Thymus (tissue), 14 donors: ENCODE data around the gene KCNIP1. TPM values are rescaled to one million over a fixed set of nuclear protein-coding genes. Genes with fewer than 3 reads are reported as not detected.

Experiments
- DNase-seq, 9 donors: peaks; one replicate each; pipeline ENCODE4 v3.0.0-alpha.2; 2013; ENCODE audit warnings: low spot score in 9 of 9, low read depth in 6 of 9, missing footprints in 1 of 9
- H3K27ac ChIP-seq, 2 donors: one replicate each; pipeline ENCODE4 v1.5.1; 2013; ENCODE audit warnings: control low read depth in 1 of 2, low read depth in 1 of 2, low read length in 1 of 2, mild to moderate bottlenecking in 1 of 2, moderate library complexity in 1 of 2
- H3K27me3 ChIP-seq, 2 donors: one replicate each; pipeline ENCODE4 v1.5.1; 2013; ENCODE audit warnings: low read length in 1 of 2; ENCODE audit not compliant: control insufficient read depth in 2 of 2, insufficient read depth in 1 of 2
- H3K36me3 ChIP-seq, 2 donors: one replicate each; pipeline ENCODE4 v1.5.1; 2013; ENCODE audit warnings: low read length in 1 of 2, mild to moderate bottlenecking in 1 of 2, moderate library complexity in 1 of 2; ENCODE audit not compliant: control insufficient read depth in 2 of 2, insufficient read depth in 2 of 2
- H3K4me1 ChIP-seq, 2 donors: one replicate each; pipeline ENCODE4 v1.5.1; 2013; ENCODE audit warnings: low read length in 2 of 2; ENCODE audit not compliant: control insufficient read depth in 2 of 2, insufficient read depth in 2 of 2
- H3K4me3 ChIP-seq, 2 donors: one replicate each; pipeline ENCODE4 v1.5.1; 2013; ENCODE audit warnings: low read length in 2 of 2, control low read depth in 1 of 2, mild to moderate bottlenecking in 1 of 2
- H3K9me3 ChIP-seq, 2 donors: one replicate each; pipeline ENCODE4 v1.5.1; 2013; ENCODE audit warnings: low read length in 1 of 2, mild to moderate bottlenecking in 1 of 2; ENCODE audit not compliant: control insufficient read depth in 2 of 2, insufficient read depth in 1 of 2
- WGBS: extraction: QIAGEN DNeasy Blood & Tissue Kit; methylation state at CpG from one replicate; pipeline ENCODE4 v1.1.7; 2013; 5-methylcytosine and 5-hydroxymethylcytosine counted together
- long read RNA-seq, 10 donors: transcript quantifications; one replicate each; lab custom pipeline, GENCODE V29; 2026
- polyA plus RNA-seq: library from polyadenylated mRNA; stranded (reverse); fragments of 200-250 nt; gene quantifications from one replicate; pipeline ENCODE4 v1.2.3, GENCODE V29; 2013
- total RNA-seq: library from RNA; stranded (reverse); fragments of 120-200 nt; gene quantifications from one replicate; pipeline ENCODE4 v1.2.4, GENCODE V29; 2013
- donor health status: healthy.

KCNIP1 gene
- total RNA-seq (0.09 TPM), polyA plus RNA-seq (0.23 TPM)
- long read RNA-seq, donor 1 = 0 reads
- long read RNA-seq, donor 2 = 0 reads
- long read RNA-seq, donor 3 = 0 reads
- long read RNA-seq, donor 4 = 0 reads
- long read RNA-seq, donor 5 = 0 reads
- long read RNA-seq, donor 6 = 0 reads
- long read RNA-seq, donor 7 = 0 reads
- long read RNA-seq, donor 8, partial matches to known transcripts = 0 of 1 reads
- long read RNA-seq, donor 8, other reads (novel, unspliced or antisense) = 0 of 1 reads
- long read RNA-seq, donor 9 = 0 reads
- long read RNA-seq, donor 10 = 0 reads

- 5% methylated on average over 65 of the region's 65 CpGs for whole genome bisulfite sequencing
- Histone ChIP-seq H3K27me3 (peaks cover 16 to 51% of the 10 kb centered on the region in 2 donors), H3K9me3 (peaks cover 0 to 5% of the 10 kb centered on the region in 2 donors), H3K4me3 (peak within 1 kb of the TSS in 1 of 2 donors; percentile 3), H3K27ac (no peak within 1 kb of the TSS), H3K4me1 (no peaks in the 10 kb centered on the region), H3K36me3 (no peaks in the 10 kb centered on the region)
- DNase-seq = no peak
Observed at GRCh38 chr5:170503990-170504596, at the start of gene KCNIP1. Gene KCNIP1 (plus strand): TSS chr5:170504020.

- Histone ChIP-seq H3K36me3 (no peaks in the 10 kb centered on the region), H3K27ac (no peak overlapping the region), H3K4me1 (no peaks in the 10 kb centered on the region), H3K27me3 (peaks cover 0 to 3% of the 10 kb centered on the region in 2 donors), H3K9me3 (no peaks in the 10 kb centered on the region), H3K4me3 (no peak overlapping the region)
- DNase-seq = no peak
- WGBS = 99% methylated on average over 1 of the region's 1 CpG
Observed at GRCh38 chr5:170463426-170463825, 40.4 kb upstream of the KCNIP1 start.

GRCh38 chr5:170464280-170465127 is 39.3 kb upstream of the KCNIP1 start:
- H3K4me3 ChIP-seq = no peak overlapping the region
- H3K4me1 ChIP-seq = no peaks in the 10 kb centered on the region
- 89% methylated on average over 10 of the region's 10 CpGs for WGBS
- no peak overlapping the region for H3K27ac ChIP-seq
- no peaks in the 10 kb centered on the region for H3K36me3 ChIP-seq
- peaks cover 0 to 3% of the 10 kb centered on the region in 2 donors for H3K27me3 ChIP-seq
- no peak for DNase-seq
- no peaks in the 10 kb centered on the region for H3K9me3 ChIP-seq

- H3K9me3 ChIP-seq = no peaks in the 10 kb centered on the region
- H3K27me3 ChIP-seq = peaks cover 0 to 3% of the 10 kb centered on the region in 2 donors
- no peaks in the 10 kb centered on the region for H3K4me1 ChIP-seq
- WGBS = 99% methylated on average over 3 of the region's 3 CpGs
- no peaks in the 10 kb centered on the region for H3K36me3 ChIP-seq
- DNase-seq = no peak
- H3K4me3 ChIP-seq = no peak overlapping the region
- no peak overlapping the region for H3K27ac ChIP-seq
Observed at GRCh38 chr5:170466553-170466952, 37.3 kb upstream of the KCNIP1 start.

GRCh38 chr5:170466988-170467707 is 36.7 kb upstream of the KCNIP1 start:
- H3K36me3 ChIP-seq = no peaks in the 10 kb centered on the region
- peaks cover 0 to 3% of the 10 kb centered on the region in 2 donors for H3K27me3 ChIP-seq
- no peak overlapping the region for H3K27ac ChIP-seq
- H3K9me3 ChIP-seq = no peaks in the 10 kb centered on the region
- H3K4me1 ChIP-seq = no peaks in the 10 kb centered on the region
- H3K4me3 ChIP-seq = no peak overlapping the region
- WGBS = 87% methylated on average over 13 of the region's 13 CpGs
- peak in 1 of 9 donors; percentile 12 for DNase-seq

- Histone ChIP-seq H3K4me3 (no peak overlapping the region), H3K4me1 (no peaks in the 10 kb centered on the region), H3K9me3 (no peaks in the 10 kb centered on the region), H3K27me3 (peaks cover 0 to 3% of the 10 kb centered on the region in 2 donors), H3K27ac (no peak overlapping the region), H3K36me3 (no peaks in the 10 kb centered on the region)
- 97% methylated on average over 7 of the region's 7 CpGs for WGBS
- DNase-seq = no peak
Observed at GRCh38 chr5:170468633-170469285, 35.1 kb upstream of the KCNIP1 start.

- 96% methylated on average over 4 of the region's 4 CpGs for WGBS
- peaks cover 0 to 3% of the 10 kb centered on the region in 2 donors for H3K27me3 ChIP-seq
- no peaks in the 10 kb centered on the region for H3K4me1 ChIP-seq
- no peak overlapping the region for H3K4me3 ChIP-seq
- DNase-seq = no peak
- no peak overlapping the region for H3K27ac ChIP-seq
- H3K36me3 ChIP-seq = no peaks in the 10 kb centered on the region
- no peaks in the 10 kb centered on the region for H3K9me3 ChIP-seq
Observed at GRCh38 chr5:170469414-170469813, 34.4 kb upstream of the KCNIP1 start.

- Histone ChIP-seq H3K4me3 (no peak overlapping the region), H3K36me3 (no peaks in the 10 kb centered on the region), H3K27ac (no peak overlapping the region), H3K9me3 (no peaks in the 10 kb centered on the region), H3K27me3 (no peaks in the 10 kb centered on the region), H3K4me1 (no peaks in the 10 kb centered on the region)
- 98% methylated on average over 4 of the region's 4 CpGs for WGBS
- DNase-seq = no peak
Observed at GRCh38 chr5:170470275-170470674, 33.5 kb upstream of the KCNIP1 start.
